Stimulated activated CD4-positive, alpha-beta T cell treated with anti-CD3 and anti-CD28 coated beads, Interleukin-4, amount 100 ng/mL, for 24 hours (primary cell): Measurements from ENCODE around the gene SEMA3F.

Experiments used
- DNase-seq: peaks from one replicate; pipeline ENCODE4 v3.0.0-alpha.2; 2020

Gene SEMA3F

GRCh38 chr3:50157827-50158529 is 2.9 kb downstream of the SEMA3F start:
- DNase-seq = no peak

- no peak for DNase-seq
These were observed 3.5 kb downstream of the SEMA3F start for GRCh38 chr3:50158530-50159146.

- no peak for DNase-seq
These were observed 5.4 kb downstream of the SEMA3F start for GRCh38 chr3:50160561-50160983.

GRCh38 chr3:50161320-50161719 is 6.2 kb downstream of the SEMA3F start:
- DNase-seq = no peak

- no peak for DNase-seq
These were observed 7.1 kb downstream of the SEMA3F start for GRCh38 chr3:50162034-50162883.

GRCh38 chr3:50163572-50164455 is 8.7 kb downstream of the SEMA3F start:
- no peak for DNase-seq

GRCh38 chr3:50164481-50164880 is 9.4 kb downstream of the SEMA3F start:
- no peak for DNase-seq

- no peak for DNase-seq
These were observed 10.1 kb downstream of the SEMA3F start for GRCh38 chr3:50164984-50165909.

GRCh38 chr3:50165910-50166538 is 10.9 kb downstream of the SEMA3F start:
- DNase-seq = no peak

GRCh38 chr3:50166620-50167019 is 11.5 kb downstream of the SEMA3F start:
- no peak for DNase-seq

GRCh38 chr3:50167069-50167840 is 12.1 kb downstream of the SEMA3F start:
- DNase-seq = no peak

GRCh38 chr3:50167841-50168209 is 12.7 kb downstream of the SEMA3F start:
- DNase-seq = no peak

- DNase-seq = no peak
These were observed 13.3 kb downstream of the SEMA3F start for GRCh38 chr3:50168388-50168787.

- no peak for DNase-seq
These were observed 13.7 kb downstream of the SEMA3F start for GRCh38 chr3:50168791-50169190.

- no peak for DNase-seq
These were observed 14.2 kb downstream of the SEMA3F start for GRCh38 chr3:50169232-50169832.

- no peak for DNase-seq
These were observed 14.7 kb downstream of the SEMA3F start for GRCh38 chr3:50169858-50170257.

- DNase-seq = no peak
These were observed 15.6 kb downstream of the SEMA3F start for GRCh38 chr3:50170689-50171088.

- no peak for DNase-seq
These were observed 16.6 kb downstream of the SEMA3F start for GRCh38 chr3:50171540-50172301.

- no peak for DNase-seq
These were observed 17.6 kb downstream of the SEMA3F start for GRCh38 chr3:50172626-50173220.
